HCT116 (cell line): Measurements from ENCODE around the gene TMEM54.

ENCODE experiments used
- CTCF ChIP-seq, 3 experiments: fragments of 200-600 bp in 1 of 3; sonication (generic) in 1 of 3; IDR thresholded peaks in 2 of 3; conservative IDR thresholded peaks in 1 of 3; 2 replicates each; pipeline ENCODE4 v1.5.1; 2012 to 2017; ENCODE audit warnings: low read depth in 2 of 3, low read length in 2 of 3, antibody characterized with exemption in 1 of 3, borderline replicate concordance in 1 of 3, control low read depth in 1 of 3, mild to moderate bottlenecking in 1 of 3, mixed read lengths in 1 of 3, mixed run types in 1 of 3, moderate library complexity in 1 of 3; ENCODE audit not compliant: insufficient read depth in 1 of 3
- EZH2phosphoT487 ChIP-seq: fragments of 200-600 bp; IDR thresholded peaks from 2 replicates; pipeline ENCODE4 v1.6.1; 2018; ENCODE audit warnings: antibody characterized with exemption, borderline replicate concordance
- MAX ChIP-seq: IDR thresholded peaks from 2 replicates; pipeline ENCODE4 v1.6.1; 2012
- POLR2A ChIP-seq: IDR thresholded peaks from 2 replicates; pipeline ENCODE4 v1.7.0; 2011; ENCODE audit warnings: borderline replicate concordance; ENCODE audit not compliant: insufficient read depth, insufficient read length; ENCODE audit errors: extremely low read depth
- POLR2AphosphoS5 ChIP-seq: IDR thresholded peaks from 2 replicates; pipeline ENCODE4 v1.6.1; 2011; ENCODE audit warnings: mild to moderate bottlenecking, low read depth, low read length, moderate library complexity
- ZBTB33 ChIP-seq: IDR thresholded peaks from 2 replicates; pipeline ENCODE4 v1.6.1; 2011; ENCODE audit warnings: mild to moderate bottlenecking, low read length, moderate library complexity; ENCODE audit not compliant: insufficient replicate concordance; ENCODE audit errors: extremely low read depth

- TF ChIP-seq CTCF (IDR thresholded peaks at IDR 0.05 in 2 of 3, conservative IDR thresholded peaks at IDR 0.05 in 1 of 3; ENCODE audit: borderline replicate concordance in 1 of 3, insufficient read depth in 1 of 3, low read depth in 2 of 3, low read length in 2 of 3), result no peak
- TF ChIP-seq POLR2AphosphoS5, result no peak
- TF ChIP-seq EZH2phosphoT487, result no peak
- TF ChIP-seq POLR2A, result no peak
- no peak for TF ChIP-seq MAX
- no peak for TF ChIP-seq ZBTB33
Observed at GRCh38 chr1:32933742-32934322, 32.6 kb upstream of the TMEM54 start.
